ENCODE measurements around the gene SLC18A2. TPM values are rescaled to one million over a fixed set of nuclear protein-coding genes. Genes with fewer than 3 reads are reported as not detected.

Gene SLC18A2
- total and polyA plus RNA-seq, 2 donors (not counting 3 experiments of a cell fraction or from before 2014, with no cell fraction given): not detected

DNA sequence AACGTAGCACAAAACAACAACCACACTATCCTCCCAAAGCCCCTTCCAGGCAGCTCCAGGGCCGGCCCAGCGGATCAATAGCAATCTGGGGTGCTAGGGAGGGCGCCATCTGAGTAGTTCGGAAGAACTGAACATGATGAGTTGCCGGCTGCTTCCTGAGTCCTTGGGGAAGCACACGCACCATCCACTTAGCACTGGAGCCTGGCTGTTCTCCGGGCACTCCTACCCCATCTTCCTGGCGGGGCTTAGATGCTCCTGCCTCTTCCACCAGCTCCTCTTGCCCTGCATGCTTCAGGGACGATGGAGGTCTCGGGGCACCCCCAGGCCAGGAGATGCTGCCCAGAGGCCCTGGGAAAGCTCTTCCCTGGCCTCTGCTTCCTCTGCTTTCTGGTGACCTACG, 43.7 kb upstream of the SLC18A2 start, which contains the start of gene KCNK18:
KCNK18 (plus strand) TSS at position 301 of the 400 bp plus-strand sequence; CDS start at position 301, 0 bp downstream.
- Histone ChIP-seq H3K9ac (replicated peaks; ENCODE audit: extremely low read depth, insufficient read depth, low read length) (no peak within 1 kb of the TSS), H3K27ac (ENCODE audit: insufficient read depth, low read depth, low read length) (no peak within 1 kb of the TSS), H3K27me3 (ENCODE audit: control insufficient read depth in 2 of 2, insufficient read depth in 2 of 2, low read length in 2 of 2) (no peaks in the 10 kb centered on the region), H3K9me1 (replicated peaks; ENCODE audit: control insufficient read depth, extremely low read depth, insufficient read depth, low read length) (no peaks in the 10 kb centered on the region), H4K20me1 (replicated peaks; ENCODE audit: control insufficient read depth, extremely low read depth, insufficient read depth, low read length) (no peaks in the 10 kb centered on the region), H3K4me3 (replicated peaks in 1 of 3; ENCODE audit: insufficient read depth in 1 of 3, low read depth in 1 of 3, low read length in 3 of 3) (no peak within 1 kb of the TSS), H3K79me2 (ENCODE audit: control insufficient read depth, insufficient read depth, low read length) (no peaks in the 10 kb centered on the region), H3K36me3 (ENCODE audit: control insufficient read depth in 2 of 2, extremely low read depth in 1 of 2, insufficient read depth in 2 of 2, low read length in 2 of 2) (no peaks in the 10 kb centered on the region), H3K9me3 (replicated peaks; ENCODE audit: control insufficient read depth, insufficient read depth, low read length) (no peaks in the 10 kb centered on the region), H2AFZ (ENCODE audit: low read depth, low read length) (no peak within 1 kb of the TSS), H3K4me1 (ENCODE audit: control insufficient read depth, extremely low read depth, insufficient read depth, low read length) (no peaks in the 10 kb centered on the region), H3K4me2 (ENCODE audit: insufficient read depth, low read length) (no peak within 1 kb of the TSS)
- CTCF ChIA-PET: interaction anchor here (3.5 kb wide), 1 partner anchor 22 kb away, joined by 10 read pairs; no protein-coding TSS in a partner anchor
- no TSS peak for BruUV-seq (replicated peaks)
- TF ChIP-seq MYC (IDR thresholded peaks at IDR 0.05; ENCODE audit: low read depth, low read length): no peak
- TF ChIP-seq, protein P1, sequence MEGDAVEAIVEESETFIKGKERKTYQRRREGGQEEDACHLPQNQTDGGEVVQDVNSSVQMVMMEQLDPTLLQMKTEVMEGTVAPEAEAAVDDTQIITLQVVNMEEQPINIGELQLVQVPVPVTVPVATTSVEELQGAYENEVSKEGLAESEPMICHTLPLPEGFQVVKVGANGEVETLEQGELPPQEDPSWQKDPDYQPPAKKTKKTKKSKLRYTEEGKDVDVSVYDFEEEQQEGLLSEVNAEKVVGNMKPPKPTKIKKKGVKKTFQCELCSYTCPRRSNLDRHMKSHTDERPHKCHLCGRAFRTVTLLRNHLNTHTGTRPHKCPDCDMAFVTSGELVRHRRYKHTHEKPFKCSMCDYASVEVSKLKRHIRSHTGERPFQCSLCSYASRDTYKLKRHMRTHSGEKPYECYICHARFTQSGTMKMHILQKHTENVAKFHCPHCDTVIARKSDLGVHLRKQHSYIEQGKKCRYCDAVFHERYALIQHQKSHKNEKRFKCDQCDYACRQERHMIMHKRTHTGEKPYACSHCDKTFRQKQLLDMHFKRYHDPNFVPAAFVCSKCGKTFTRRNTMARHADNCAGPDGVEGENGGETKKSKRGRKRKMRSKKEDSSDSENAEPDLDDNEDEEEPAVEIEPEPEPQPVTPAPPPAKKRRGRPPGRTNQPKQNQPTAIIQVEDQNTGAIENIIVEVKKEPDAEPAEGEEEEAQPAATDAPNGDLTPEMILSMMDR (IDR thresholded peaks at IDR 0.05; ENCODE audit: extremely low read depth in 1 of 2, insufficient read depth in 1 of 2, low read depth in 1 of 2, low read length in 2 of 2): no peak
- no peak for TF ChIP-seq FOS (IDR thresholded peaks at IDR 0.05; ENCODE audit: borderline replicate concordance, insufficient read depth, low read length)
- no peak for TF ChIP-seq EZH2 (IDR thresholded peaks at IDR 0.05; ENCODE audit: borderline replicate concordance, low read depth, low read length, severe bottlenecking)
- no peak for TF ChIP-seq POLR2A (IDR thresholded peaks at IDR 0.05; ENCODE audit: low read depth, low read length)
- no peak for TF ChIP-seq JUN (IDR thresholded peaks at IDR 0.05; ENCODE audit: borderline replicate concordance, insufficient read depth, insufficient read length, low read depth)
- TF ChIP-seq, protein P2, sequence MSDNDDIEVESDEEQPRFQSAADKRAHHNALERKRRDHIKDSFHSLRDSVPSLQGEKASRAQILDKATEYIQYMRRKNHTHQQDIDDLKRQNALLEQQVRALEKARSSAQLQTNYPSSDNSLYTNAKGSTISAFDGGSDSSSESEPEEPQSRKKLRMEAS (IDR thresholded peaks at IDR 0.05; ENCODE audit: insufficient read depth, insufficient read length): no peak
- TF ChIP-seq GATA2 (IDR thresholded peaks at IDR 0.05; ENCODE audit: insufficient read depth, insufficient read length, low read depth, low read length): no peak
- TF ChIP-seq POLR2AphosphoS5 (IDR thresholded peaks at IDR 0.05; ENCODE audit: insufficient read depth, low read depth, low read length): no peak
- POLR2A ChIA-PET: no interaction called here
- DNase-seq (ENCODE audit: low read depth, low spot score) (no peak), FAIRE-seq (no peak)
- dilution Hi-C loops (cut with MboI; ENCODE audit: extremely low pct_ligation_motif_present, low sequenced_read_pairs): no loop called here
- intact Hi-C loops (cut with micrococcal nuclease): no loop called here

Measured in endothelial cell of umbilical vein (primary cell).